CD14-positive monocyte (primary cell): ENCODE results near the gene SIM1. TPM values are rescaled to one million over a fixed set of nuclear protein-coding genes. Genes with fewer than 3 reads are reported as not detected.

ENCODE experiments used
- DNase-seq, 3 donors: peaks; one replicate each; pipeline ENCODE4 v3.0.0-alpha.2; 2011 to 2022
- H2AFZ ChIP-seq: 2 replicates; pipeline ENCODE4 v1.6.0; 2012; ENCODE audit warnings: mild to moderate bottlenecking, low read depth, low read length, inconsistent platforms; ENCODE audit not compliant: insufficient read depth, poor library complexity, severe bottlenecking
- H3K27ac ChIP-seq, 2 donors: 1 replicate in 1 of 2; 2 replicates in 1 of 2; pipeline ENCODE4 v1.5.1; 2012 to 2013; ENCODE audit warnings: low read length in 2 of 2, control low read depth in 1 of 2, inconsistent platforms in 1 of 2, low read depth in 1 of 2, mild to moderate bottlenecking in 1 of 2
- H3K27me3 ChIP-seq, 2 donors: one replicate each; pipeline versions ENCODE4 v1.6.0 to v1.6.1; 2011 to 2013; ENCODE audit warnings: low read length in 2 of 2; ENCODE audit not compliant: control insufficient read depth in 2 of 2, insufficient read depth in 2 of 2
- H3K36me3 ChIP-seq, 2 donors: replicated peaks in 1 of 2; 1 replicate in 1 of 2; 2 replicates in 1 of 2; pipeline versions ENCODE4 v1.5.1 to v1.6.1; 2012 to 2013; ENCODE audit warnings: low read length in 2 of 2, control low read depth in 1 of 2, inconsistent platforms in 1 of 2, mild to moderate bottlenecking in 1 of 2; ENCODE audit not compliant: insufficient read depth in 2 of 2, control insufficient read depth in 1 of 2
- H3K4me1 ChIP-seq, 2 donors: 1 replicate in 1 of 2; 2 replicates in 1 of 2; pipeline versions ENCODE4 v1.5.1 to v1.6.1; 2012 to 2013; ENCODE audit warnings: low read length in 2 of 2, control low read depth in 1 of 2, inconsistent platforms in 1 of 2, mild to moderate bottlenecking in 1 of 2, moderate library complexity in 1 of 2; ENCODE audit not compliant: insufficient read depth in 2 of 2, control insufficient read depth in 1 of 2
- H3K4me2 ChIP-seq: replicated peaks from 2 replicates; pipeline ENCODE3; 2012; ENCODE audit warnings: low read length, moderate library complexity, mild to moderate bottlenecking; ENCODE audit not compliant: poor library complexity, severe bottlenecking; ENCODE audit errors: extremely low read depth
- H3K4me3 ChIP-seq, 3 experiments: fragments of 200-600 bp in 1 of 3; sonication (generic) in 1 of 3; replicated peaks in 1 of 3; 1 replicate in 2 of 3; 2 replicates in 1 of 3; pipeline ENCODE4 v1.5.1; 2011 to 2013; ENCODE audit warnings: low read length in 3 of 3, mild to moderate bottlenecking in 3 of 3, control low read depth in 2 of 3, low read depth in 2 of 3, inconsistent platforms in 1 of 3, moderate library complexity in 1 of 3
- H3K79me2 ChIP-seq: 2 replicates; pipeline ENCODE4 v1.6.0; 2012; ENCODE audit warnings: mild to moderate bottlenecking, control low read depth, inconsistent platforms, low read length, moderate library complexity; ENCODE audit not compliant: insufficient read depth
- H3K9ac ChIP-seq: 2 replicates; pipeline ENCODE4 v1.6.0; 2017; ENCODE audit warnings: low read length, mild to moderate bottlenecking; ENCODE audit not compliant: insufficient read depth, poor library complexity, severe bottlenecking
- H3K9me3 ChIP-seq, 2 donors: replicated peaks in 1 of 2; 1 replicate in 1 of 2; 2 replicates in 1 of 2; pipeline versions ENCODE4 v1.5.1 to v1.6.1; 2012 to 2013; ENCODE audit warnings: low read length in 2 of 2, control low read depth in 1 of 2; ENCODE audit not compliant: control insufficient read depth in 1 of 2, insufficient read depth in 1 of 2
- H4K20me1 ChIP-seq: 2 replicates; pipeline ENCODE4 v1.6.0; 2012; ENCODE audit warnings: mild to moderate bottlenecking, low read length, control low read depth, moderate library complexity; ENCODE audit not compliant: insufficient read depth
- H3K27ac Mint-ChIP-seq, 7 donors: one replicate each; pipeline ENCODE4 v1.8.0; 2020; ENCODE audit warnings: mild to moderate bottlenecking in 7 of 7, mixed read lengths in 7 of 7, moderate library complexity in 6 of 7, inconsistent platforms in 2 of 7
- H3K27me3 Mint-ChIP-seq, 3 donors: one replicate each; pipeline ENCODE4 v1.8.0; 2021 to 2022; ENCODE audit warnings: low read depth in 3 of 3, mild to moderate bottlenecking in 3 of 3, mixed read lengths in 3 of 3, moderate library complexity in 3 of 3, inconsistent platforms in 1 of 3
- H3K36me3 Mint-ChIP-seq, 2 donors: one replicate each; pipeline ENCODE4 v1.8.0; 2020; ENCODE audit warnings: mixed read lengths in 2 of 2, inconsistent platforms in 1 of 2, mild to moderate bottlenecking in 1 of 2
- H3K4me1 Mint-ChIP-seq: one replicate; pipeline ENCODE4 v1.8.0; 2020; ENCODE audit warnings: mild to moderate bottlenecking, mixed read lengths
- H3K4me3 Mint-ChIP-seq, 2 donors: one replicate each; pipeline ENCODE4 v1.8.0; 2020; ENCODE audit warnings: mild to moderate bottlenecking in 2 of 2, mixed read lengths in 2 of 2, moderate library complexity in 1 of 2
- H3K9me3 Mint-ChIP-seq, 7 donors: one replicate each; pipeline ENCODE4 v1.8.0; 2020 to 2022; ENCODE audit warnings: mixed read lengths in 7 of 7, mild to moderate bottlenecking in 6 of 7, moderate library complexity in 6 of 7, inconsistent platforms in 2 of 7
- CTCF ChIP-seq: fragments of 200-600 bp; IDR thresholded peaks from one replicate; pipeline ENCODE4 v1.8.0; 2022; ENCODE audit warnings: antibody characterized with exemption, mild to moderate bottlenecking
- WGBS: methylation state at CpG from one replicate; pipeline ENCODE4 v1.1.5; 2013; ENCODE audit warnings: missing lambda C conversion rate; ENCODE audit not compliant: insufficient coverage; 5-methylcytosine and 5-hydroxymethylcytosine counted together
- intact Hi-C, 2 donors: fragments of 100-400 bp; cut with micrococcal nuclease; formaldehyde crosslinking; loops; one replicate each; pipeline versions ENCODE4 v1.15.0 to v1.15.1; 2023
- polyA plus RNA-seq, 3 donors: library from polyadenylated mRNA; depleted of rRNA in 1 of 3; unstranded in 2 of 3; stranded (reverse) in 1 of 3; fragments of 300-500 nt in 2 of 3; fragments of >200 nt in 1 of 3; fragmentation: Illumina TruSeq in 2 of 3; gene quantifications; 1 replicate in 2 of 3; 2 replicates in 1 of 3; pipeline ENCODE4 v1.2.3, GENCODE V29; 2012 to 2021

SIM1 gene
- polyA plus RNA-seq, 3 donors, result not detected

GRCh38 chr6:100353276-100354015, 111.3 kb downstream of the SIM1 start:
- Mint-ChIP-seq H3K27me3 (peaks cover 0 to 2% (median 0%) of the 10 kb centered on the region in 3 donors), H3K9me3 (peaks cover 2 to 12% (median 6%) of the 10 kb centered on the region in 7 donors), H3K27ac (no peak overlapping the region), H3K4me3 (no peak overlapping the region), H3K36me3 (no peaks in the 10 kb centered on the region), H3K4me1 (no peaks in the 10 kb centered on the region)
- Histone ChIP-seq H3K27ac (no peak overlapping the region), H3K79me2 (no peaks in the 10 kb centered on the region), H3K9ac (no peak overlapping the region), H3K9me3 (no peaks in the 10 kb centered on the region), H4K20me1 (no peaks in the 10 kb centered on the region), H3K4me3 (no peak overlapping the region), H2AFZ (no peak overlapping the region), H3K4me2 (no peak overlapping the region), H3K36me3 (no peaks in the 10 kb centered on the region), H3K4me1 (no peaks in the 10 kb centered on the region), H3K27me3 (no peaks in the 10 kb centered on the region)
- WGBS, result 100% methylated on average over 3 of the region's 8 CpGs
- DNase-seq, result no peak
- no peak for TF ChIP-seq CTCF
- intact Hi-C loops, result no loop called here

- Histone ChIP-seq H3K4me2 (no peak overlapping the region), H2AFZ (no peak overlapping the region), H3K27ac (no peak overlapping the region), H3K27me3 (no peaks in the 10 kb centered on the region), H4K20me1 (no peaks in the 10 kb centered on the region), H3K4me1 (no peaks in the 10 kb centered on the region), H3K36me3 (no peaks in the 10 kb centered on the region), H3K9ac (no peak overlapping the region), H3K9me3 (no peaks in the 10 kb centered on the region), H3K4me3 (no peak overlapping the region), H3K79me2 (no peaks in the 10 kb centered on the region)
- H3K4me1 Mint-ChIP-seq, result peaks cover 2% of the 10 kb centered on the region
- intact Hi-C loops, result no loop called here
- H3K9me3 Mint-ChIP-seq, result peaks cover 0 to 12% (median 3%) of the 10 kb centered on the region in 7 donors
- H3K27me3 Mint-ChIP-seq, result peaks cover 0 to 2% (median 0%) of the 10 kb centered on the region in 3 donors
- no peaks in the 10 kb centered on the region for H3K36me3 Mint-ChIP-seq
- DNase-seq, result no peak
- no peak overlapping the region for H3K4me3 Mint-ChIP-seq
- H3K27ac Mint-ChIP-seq, result no peak overlapping the region
- no peak for TF ChIP-seq CTCF
Observed at GRCh38 chr6:100350139-100350538, 114.6 kb downstream of the SIM1 start.
